ENCODE results near the gene NUP50.
"Not testable (repeated sequence)": the region's sequence is repeated elsewhere in the genome, so short reads cannot be mapped to it uniquely, and the experiment has no call there.

The NUP50 gene

DNA sequence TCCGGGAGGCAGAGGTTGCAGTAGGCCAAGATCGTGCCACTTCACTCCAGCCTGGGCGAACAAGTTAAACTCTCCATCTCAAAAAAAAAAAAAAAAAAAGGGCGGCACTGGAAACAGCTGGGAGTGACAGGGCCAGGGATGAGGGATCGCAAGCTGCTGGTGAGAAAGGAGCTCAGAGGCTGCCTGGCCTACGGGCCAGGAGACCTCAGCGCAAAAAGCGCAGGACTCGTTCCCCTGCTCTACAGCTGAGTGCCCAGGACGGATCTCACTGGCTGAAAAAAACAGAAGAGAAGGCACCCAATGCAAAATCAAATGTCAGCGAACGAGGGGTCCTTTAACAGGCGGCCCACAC lies 650 bp upstream of the NUP50 start:
- DNase-seq = no peak

DNA sequence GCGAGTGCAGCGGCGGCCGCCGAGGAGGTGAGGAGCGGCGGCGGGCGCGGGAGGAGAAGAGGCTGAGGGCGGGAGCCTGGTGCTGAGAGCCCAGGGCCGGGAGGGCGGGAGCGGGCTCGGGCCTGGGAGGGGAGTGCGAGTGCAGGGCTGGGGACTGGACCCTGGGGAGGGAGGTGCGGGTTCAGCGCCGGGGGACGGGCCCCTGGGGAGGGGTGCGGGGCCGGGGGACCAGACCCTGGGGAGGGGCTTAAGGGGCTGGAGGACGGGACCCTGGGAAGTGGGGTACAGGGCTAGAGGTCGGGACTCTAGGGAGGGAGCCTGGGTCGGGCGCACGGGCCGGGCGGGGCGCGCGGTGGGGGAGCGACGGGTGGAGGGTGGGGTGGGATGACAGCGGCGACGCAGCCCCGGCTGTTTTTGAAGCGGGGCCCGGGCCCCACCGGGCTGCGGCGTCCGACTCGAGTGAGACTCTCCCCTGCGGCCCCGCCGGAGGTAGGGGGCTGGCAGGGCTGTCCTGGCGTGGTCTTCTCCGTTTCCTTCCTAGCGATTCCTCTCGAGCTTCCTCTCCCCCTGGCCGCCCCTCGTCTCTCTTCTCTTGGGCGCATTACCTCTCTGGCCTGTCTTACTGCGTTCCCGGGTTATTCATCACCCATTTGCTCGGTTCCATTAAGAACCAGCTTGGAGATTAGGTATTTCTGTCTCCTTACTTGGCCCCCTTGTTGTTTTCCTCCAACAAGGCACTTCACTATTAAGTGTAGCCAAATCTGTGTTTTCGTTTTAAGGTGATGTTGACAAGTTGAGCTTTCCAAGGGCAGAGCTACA lies 754 bp downstream of the NUP50 start:
- DNase-seq = peak; percentile 37

DNA sequence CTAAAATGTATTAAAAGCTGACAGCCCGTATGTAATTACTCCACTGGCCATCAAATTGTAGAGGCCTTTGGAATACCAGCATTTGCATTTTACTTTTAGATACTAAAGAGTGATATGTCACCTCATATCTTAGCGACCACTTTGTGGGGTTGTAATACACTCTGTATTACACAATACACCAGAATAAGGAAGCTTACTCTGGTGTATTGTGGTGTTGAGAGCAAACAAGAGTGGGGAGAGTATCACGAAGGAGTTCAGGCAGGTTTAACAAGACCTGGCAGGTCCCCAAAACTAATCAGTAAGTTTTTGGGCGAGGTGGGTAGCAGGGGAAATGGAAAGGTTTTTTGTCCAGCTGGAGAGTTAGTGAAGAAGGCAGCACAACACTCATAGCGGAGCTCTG lies 3.2 kb downstream of the NUP50 start:
- no peak for DNase-seq

GRCh38 chr22:45169591-45170466 lies 6.1 kb downstream of the NUP50 start:
- DNase-seq = no peak

DNA sequence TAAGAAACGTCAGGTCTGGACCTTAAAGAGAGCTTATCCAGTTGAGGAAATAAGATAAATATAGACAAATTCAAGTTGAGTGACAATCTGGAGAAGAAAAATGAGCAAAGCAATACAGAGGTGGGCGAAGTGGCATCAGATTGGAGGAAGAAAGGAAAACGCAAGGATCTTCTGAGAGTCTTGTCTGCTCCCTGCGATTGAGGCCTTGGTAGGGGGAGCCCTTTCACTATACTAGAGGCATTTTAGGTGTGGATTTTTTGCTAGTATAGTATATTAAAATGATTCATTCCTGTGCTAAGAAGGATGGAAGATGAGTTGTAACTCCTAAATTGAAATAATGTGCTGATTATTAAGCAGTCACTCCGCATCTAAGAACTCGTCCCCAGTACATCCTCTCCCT lies 8.1 kb downstream of the NUP50 start:
- DNase-seq = no peak

DNA sequence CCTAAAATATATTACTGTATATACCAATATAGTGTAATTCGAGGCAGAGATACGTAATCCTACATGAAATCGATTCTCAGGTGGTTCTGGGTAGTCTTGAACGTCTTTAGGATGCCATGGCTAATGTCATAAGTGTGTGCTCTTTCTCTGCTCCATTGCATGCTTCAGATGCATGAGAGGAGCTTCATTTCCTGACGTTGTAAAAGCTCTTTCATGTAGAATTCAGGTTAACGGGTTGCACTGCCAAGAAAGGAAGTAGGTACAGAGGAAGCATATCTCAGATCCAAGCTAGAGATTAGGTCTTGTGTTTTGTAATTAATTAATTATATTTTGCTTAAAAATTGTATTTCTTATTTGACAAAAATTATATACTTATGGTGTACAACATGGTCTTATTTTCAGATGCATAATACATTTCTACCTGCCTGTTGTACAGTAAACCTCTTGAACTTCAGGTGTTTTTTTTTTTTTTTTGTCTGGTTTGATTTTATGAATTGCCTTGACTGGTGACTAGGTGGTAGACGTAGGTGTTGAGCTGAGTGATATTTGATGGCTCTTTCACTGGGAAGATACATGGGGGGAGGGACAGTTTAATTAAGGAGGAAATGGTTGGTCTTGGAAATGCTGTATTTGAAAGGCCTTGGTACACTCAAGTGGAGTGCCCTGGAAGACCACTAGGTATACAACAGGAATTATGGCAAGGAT lies 9.3 kb downstream of the NUP50 start:
- DNase-seq = peak; percentile 58

DNA sequence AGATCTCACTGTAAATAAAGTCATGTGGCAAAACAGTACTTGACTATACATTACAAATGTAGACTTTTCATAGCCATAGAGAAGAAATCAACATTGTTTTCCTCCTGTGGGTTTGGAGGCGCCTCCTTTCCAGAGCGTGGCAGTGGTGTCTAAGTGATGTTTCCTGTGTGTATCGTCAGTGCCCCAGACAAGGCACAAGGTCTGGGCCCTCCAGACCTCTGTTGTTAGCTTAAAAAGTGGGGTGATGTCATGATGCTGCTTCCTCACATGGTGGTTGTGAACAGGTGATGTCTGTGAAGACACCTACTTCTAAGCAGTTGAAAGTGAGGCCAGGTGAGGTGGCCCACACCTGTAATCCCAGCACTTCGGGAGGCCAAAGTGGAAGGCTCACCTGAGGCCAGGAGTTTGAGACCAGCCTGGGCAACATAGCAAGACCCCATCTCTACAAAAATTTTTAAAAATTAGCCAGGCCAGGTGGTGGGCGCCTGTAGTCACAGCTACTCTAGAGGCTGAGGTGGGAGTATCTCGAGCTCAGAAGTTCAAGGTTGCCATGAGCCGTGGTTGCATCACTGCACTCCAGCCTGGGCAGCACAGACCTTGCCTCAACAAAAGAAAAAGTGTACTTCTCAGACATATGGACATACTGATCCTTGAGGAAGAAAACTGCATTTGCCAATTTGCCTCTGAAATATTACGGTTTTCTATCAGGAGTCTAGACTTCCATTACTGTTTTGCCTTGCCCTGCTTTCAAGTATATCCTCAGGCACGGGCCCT lies 15.7 kb downstream of the NUP50 start:
- peak; percentile 52 for DNase-seq

GRCh38 chr22:45180146-45180679 lies 16.5 kb downstream of the NUP50 start:
- DNase-seq = no peak

DNA sequence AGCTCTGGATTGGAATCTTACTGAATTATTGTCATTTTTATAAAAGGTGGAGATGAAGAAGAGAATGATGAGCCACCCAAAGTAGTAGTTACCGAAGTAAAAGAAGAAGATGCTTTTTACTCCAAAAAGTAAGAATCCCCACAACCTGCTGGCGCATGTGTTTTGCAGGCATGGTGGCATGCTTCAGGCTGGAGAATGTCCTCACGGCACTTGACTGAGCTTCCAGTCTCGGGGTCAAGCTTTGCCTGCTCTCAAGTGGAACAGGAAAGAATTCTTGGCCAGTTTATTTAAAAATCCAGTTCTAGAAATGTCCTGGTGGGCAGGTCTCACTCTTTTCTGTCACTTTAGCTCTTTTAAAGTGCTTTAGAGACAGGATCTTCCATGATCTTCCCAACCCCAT lies 17.5 kb downstream of the NUP50 start:
- no peak for DNase-seq

GRCh38 chr22:45181766-45182165 lies 18.0 kb downstream of the NUP50 start:
- no peak for DNase-seq

GRCh38 chr22:45183974-45184373 lies 20.2 kb downstream of the NUP50 start:
- no peak for DNase-seq

GRCh38 chr22:45185718-45186514 lies 22.2 kb downstream of the NUP50 start:
- DNase-seq = no peak

- no peak for DNase-seq
Measured at GRCh38 chr22:45187891-45188290, 24.2 kb downstream of the NUP50 start.

DNA sequence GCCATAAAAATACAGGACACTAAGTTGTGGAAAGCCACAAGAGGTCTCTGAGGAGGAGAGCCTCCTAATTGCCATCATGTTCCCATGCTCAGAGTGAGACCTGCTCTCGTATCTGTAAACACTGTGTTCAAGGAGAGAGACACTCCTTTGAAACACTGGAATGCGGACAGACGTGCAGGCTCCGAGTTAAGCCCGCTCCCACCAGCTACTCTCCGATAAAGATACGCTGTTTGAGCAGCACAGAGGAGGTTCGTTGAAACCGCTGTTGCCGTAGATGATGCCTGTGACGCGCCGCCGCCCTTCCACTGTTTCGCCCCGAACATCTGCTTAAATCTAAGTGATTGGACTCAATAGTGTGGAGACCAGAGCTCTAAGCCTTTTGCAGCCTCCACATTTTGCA lies 25.1 kb downstream of the NUP50 start:
- no peak for DNase-seq

DNA sequence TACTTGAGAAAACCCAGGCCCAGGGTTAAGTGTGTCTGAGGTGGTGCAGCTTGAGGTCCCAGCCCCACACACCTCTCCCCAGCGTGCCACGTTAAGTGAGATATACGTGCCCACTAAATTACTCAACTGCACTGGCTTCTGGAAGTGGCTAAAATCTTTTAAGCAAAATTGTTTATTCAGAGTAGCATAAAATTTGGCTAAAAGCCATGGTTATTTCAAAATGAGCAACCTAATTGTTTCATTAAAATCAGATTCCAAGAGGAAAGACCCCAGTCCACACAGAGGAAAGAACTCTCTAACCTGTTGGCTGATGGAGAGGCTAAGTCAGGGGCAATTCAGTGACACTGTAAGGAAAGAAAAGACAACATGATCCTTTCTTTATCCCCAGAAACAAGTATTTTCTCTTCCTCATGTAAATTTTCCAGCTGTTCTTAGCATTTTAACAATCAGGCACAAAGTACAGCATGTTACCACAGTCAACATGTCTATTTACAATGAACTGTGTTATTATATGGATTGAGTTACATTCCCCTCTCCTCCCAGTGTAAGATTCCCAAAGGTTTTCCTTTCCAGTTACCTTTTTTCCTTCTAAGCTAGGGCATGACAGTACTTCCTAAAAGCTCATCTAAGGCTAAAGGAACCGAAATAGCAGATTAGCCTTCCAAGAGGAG lies 26.6 kb downstream of the NUP50 start:
- DNase-seq = no peak

DNA sequence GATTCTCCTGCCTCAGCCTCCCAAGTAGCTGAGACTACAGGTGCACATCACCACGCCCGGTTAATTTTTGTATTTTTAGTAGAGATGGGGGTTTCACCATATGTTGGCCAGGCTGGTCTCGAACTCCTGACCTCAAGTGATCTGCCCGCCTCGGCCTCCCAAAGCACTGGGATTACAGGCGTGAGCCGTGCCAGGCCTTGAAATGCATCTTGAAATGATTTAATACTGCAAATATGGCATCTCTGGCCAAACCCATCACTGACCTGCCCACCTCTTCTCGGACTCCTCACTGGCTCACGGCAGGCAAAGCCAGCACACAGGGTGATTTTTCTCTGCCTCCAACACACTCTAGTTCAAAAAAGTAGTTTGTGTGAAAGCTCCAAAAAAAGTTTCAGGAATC lies 28.0 kb downstream of the NUP50 start:
- DNase-seq = not testable (repeated sequence)

GRCh38 chr22:45192701-45193187 lies 29.0 kb downstream of the NUP50 start:
- no peak for DNase-seq

DNA sequence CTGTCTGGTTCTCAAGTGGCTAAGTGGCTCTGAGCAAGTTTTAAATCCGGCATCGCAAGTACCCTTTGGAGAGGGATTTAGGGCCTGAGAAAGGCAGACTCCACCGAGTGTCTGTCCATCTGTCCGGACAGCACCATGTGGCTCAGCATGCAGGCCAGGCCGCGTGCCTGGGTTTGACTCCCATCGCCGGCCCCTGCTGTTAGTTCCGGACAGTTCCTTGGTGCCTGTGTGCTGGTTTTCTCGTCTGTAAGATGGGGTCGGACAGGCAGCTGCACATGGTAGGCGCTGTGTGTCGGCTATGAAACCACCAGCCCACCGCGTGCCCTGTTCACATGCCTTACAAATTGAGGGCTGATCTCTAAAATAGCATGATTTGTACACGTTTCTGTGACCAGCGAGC lies 31.0 kb downstream of the NUP50 start:
- DNase-seq = no peak

GRCh38 chr22:45195616-45196015 lies 31.9 kb downstream of the NUP50 start:
- no peak for DNase-seq

- no peak for DNase-seq
Measured at GRCh38 chr22:45196308-45196707, 32.6 kb downstream of the NUP50 start.
